ENCODE measurements around the gene CAMTA1. TPM values are rescaled to one million over a fixed set of nuclear protein-coding genes. Genes with fewer than 3 reads are reported as not detected.

Gene CAMTA1
- polyA plus RNA-seq, 1 of the 3 experiments (the other 2 are of a cell fraction), result 63.1 TPM

DNA sequence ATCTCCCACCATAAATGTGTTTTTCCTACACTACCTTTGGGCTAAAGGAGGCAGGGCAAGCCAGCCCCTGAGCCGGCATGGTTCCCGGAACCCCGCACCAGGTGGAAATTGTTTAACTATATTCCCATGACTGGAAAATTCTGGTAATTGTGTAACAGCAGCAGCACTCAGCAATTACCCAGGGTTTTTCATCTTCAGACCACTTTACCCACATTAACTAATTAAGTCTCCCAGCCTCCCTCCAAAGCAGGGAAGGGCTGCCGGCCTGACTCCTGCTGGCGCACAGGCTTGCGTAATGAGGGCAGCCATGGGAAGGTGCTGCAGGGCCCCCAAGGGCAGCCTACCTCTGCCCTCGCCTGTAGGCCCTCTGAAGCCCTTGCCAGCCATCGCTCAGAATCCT, 845.1 kb downstream of the CAMTA1 start (continued):
- TF ChIP-seq REST (IDR thresholded peaks at IDR 0.05; ENCODE audit: low read depth, low read length), result no peak
- TF ChIP-seq RXRA (IDR thresholded peaks at IDR 0.05; ENCODE audit: borderline replicate concordance, low read depth), result no peak
- TF ChIP-seq, protein P1, sequence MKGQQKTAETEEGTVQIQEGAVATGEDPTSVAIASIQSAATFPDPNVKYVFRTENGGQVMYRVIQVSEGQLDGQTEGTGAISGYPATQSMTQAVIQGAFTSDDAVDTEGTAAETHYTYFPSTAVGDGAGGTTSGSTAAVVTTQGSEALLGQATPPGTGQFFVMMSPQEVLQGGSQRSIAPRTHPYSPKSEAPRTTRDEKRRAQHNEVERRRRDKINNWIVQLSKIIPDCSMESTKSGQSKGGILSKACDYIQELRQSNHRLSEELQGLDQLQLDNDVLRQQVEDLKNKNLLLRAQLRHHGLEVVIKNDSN (IDR thresholded peaks at IDR 0.05; ENCODE audit: borderline replicate concordance, low read depth), result no peak
- TF ChIP-seq FOSL2 (IDR thresholded peaks at IDR 0.05; ENCODE audit: borderline replicate concordance, low read depth), result no peak
- TF ChIP-seq, protein P2, sequence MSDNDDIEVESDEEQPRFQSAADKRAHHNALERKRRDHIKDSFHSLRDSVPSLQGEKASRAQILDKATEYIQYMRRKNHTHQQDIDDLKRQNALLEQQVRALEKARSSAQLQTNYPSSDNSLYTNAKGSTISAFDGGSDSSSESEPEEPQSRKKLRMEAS (IDR thresholded peaks at IDR 0.05; ENCODE audit: low read depth), result no peak
- TF ChIP-seq, protein P3, sequence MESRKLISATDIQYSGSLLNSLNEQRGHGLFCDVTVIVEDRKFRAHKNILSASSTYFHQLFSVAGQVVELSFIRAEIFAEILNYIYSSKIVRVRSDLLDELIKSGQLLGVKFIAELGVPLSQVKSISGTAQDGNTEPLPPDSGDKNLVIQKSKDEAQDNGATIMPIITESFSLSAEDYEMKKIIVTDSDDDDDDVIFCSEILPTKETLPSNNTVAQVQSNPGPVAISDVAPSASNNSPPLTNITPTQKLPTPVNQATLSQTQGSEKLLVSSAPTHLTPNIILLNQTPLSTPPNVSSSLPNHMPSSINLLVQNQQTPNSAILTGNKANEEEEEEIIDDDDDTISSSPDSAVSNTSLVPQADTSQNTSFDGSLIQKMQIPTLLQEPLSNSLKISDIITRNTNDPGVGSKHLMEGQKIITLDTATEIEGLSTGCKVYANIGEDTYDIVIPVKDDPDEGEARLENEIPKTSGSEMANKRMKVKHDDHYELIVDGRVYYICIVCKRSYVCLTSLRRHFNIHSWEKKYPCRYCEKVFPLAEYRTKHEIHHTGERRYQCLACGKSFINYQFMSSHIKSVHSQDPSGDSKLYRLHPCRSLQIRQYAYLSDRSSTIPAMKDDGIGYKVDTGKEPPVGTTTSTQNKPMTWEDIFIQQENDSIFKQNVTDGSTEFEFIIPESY (IDR thresholded peaks at IDR 0.05; ENCODE audit: borderline replicate concordance, low read depth), result no peak
- TF ChIP-seq GATA2 (CRISPR knock-in tag; IDR thresholded peaks at IDR 0.05), result peak; percentile 55; the same call in 1 of the 2 replicates

GRCh38 chr1:7632176-7632575, 846.9 kb downstream of the CAMTA1 start:
- no peak overlapping the region for H2AFZ ChIP-seq (ENCODE audit: low read depth)
- no peak overlapping the region for H3K9ac ChIP-seq
- TF ChIP-seq SIN3A (IDR thresholded peaks at IDR 0.05; ENCODE audit: borderline replicate concordance, low read depth, low read length) (no peak), MXI1 (IDR thresholded peaks at IDR 0.05; ENCODE audit: low read depth, low read length) (no peak), PBX3 (IDR thresholded peaks at IDR 0.05) (no peak), RAD21 (IDR thresholded peaks at IDR 0.05; ENCODE audit: low read length) (no peak), CTCF (IDR thresholded peaks at IDR 0.05) (no peak), FOXM1 (IDR thresholded peaks at IDR 0.05; ENCODE audit: low read depth) (no peak), NFIC (IDR thresholded peaks at IDR 0.05; ENCODE audit: borderline replicate concordance) (no peak), ELF1 (IDR thresholded peaks at IDR 0.05) (no peak), NRF1 (IDR thresholded peaks at IDR 0.05; ENCODE audit: low read depth, low read length) (no peak)
- TF ChIP-seq, protein P1 (IDR thresholded peaks at IDR 0.05; ENCODE audit: borderline replicate concordance, low read depth), result no peak
- POLR2A ChIA-PET, result interaction anchor here (1.3 to 1.5 kb wide), 3 partner anchors 13 to 74 kb away, joined by 3 read pairs; no protein-coding TSS in a partner anchor
- H3K79me2 ChIP-seq (ENCODE audit: insufficient read depth), result no peaks in the 10 kb centered on the region
- H3K36me3 ChIP-seq (replicated peaks in 1 of 2; ENCODE audit: control insufficient read depth in 1 of 2, insufficient read depth in 2 of 2, low read length in 1 of 2), result no peaks in the 10 kb centered on the region
- DNase-seq, result no peak
- CTCF ChIA-PET, result interaction anchor here (0.7 to 1.9 kb wide), 9 partner anchors 9 to 178 kb away, joined by 3 to 8 read pairs (median 4); no protein-coding TSS in a partner anchor
- no peaks in the 10 kb centered on the region for H4K20me1 ChIP-seq (ENCODE audit: insufficient read depth)
- H3K4me3 ChIP-seq (ENCODE audit: low read depth in 2 of 2, low read length in 1 of 2), result no peak overlapping the region
- H3K4me1 ChIP-seq (ENCODE audit: control insufficient read depth in 1 of 2, insufficient read depth in 2 of 2, low read depth in 1 of 2, low read length in 1 of 2), result peaks cover 0 to 87% of the 10 kb centered on the region in 2 experiments; a peak in 2 of 4 replicates
- WGBS (ENCODE audit: low lambda C conversion rate), result 76% methylated on average over 16 of the region's 16 CpGs
- H3K27me3 ChIP-seq (ENCODE audit: insufficient read depth), result no peaks in the 10 kb centered on the region; the same call in 1 of the 2 replicates
- H3K27ac ChIP-seq (ENCODE audit: low read depth in 2 of 2, low read length in 1 of 2), result peak overlapping the region in 1 of 2 experiments; percentile 100; a peak in 2 of 4 replicates
- no peaks in the 10 kb centered on the region for H3F3A ChIP-seq (replicated peaks; ENCODE audit: insufficient read depth)
- no peaks in the 10 kb centered on the region for H3K9me2 ChIP-seq
- H3K9me3 ChIP-seq, result no peaks in the 10 kb centered on the region
- H3K4me2 ChIP-seq, result no peak overlapping the region
